Measurements from ENCODE around the gene FGD5.

DNA sequence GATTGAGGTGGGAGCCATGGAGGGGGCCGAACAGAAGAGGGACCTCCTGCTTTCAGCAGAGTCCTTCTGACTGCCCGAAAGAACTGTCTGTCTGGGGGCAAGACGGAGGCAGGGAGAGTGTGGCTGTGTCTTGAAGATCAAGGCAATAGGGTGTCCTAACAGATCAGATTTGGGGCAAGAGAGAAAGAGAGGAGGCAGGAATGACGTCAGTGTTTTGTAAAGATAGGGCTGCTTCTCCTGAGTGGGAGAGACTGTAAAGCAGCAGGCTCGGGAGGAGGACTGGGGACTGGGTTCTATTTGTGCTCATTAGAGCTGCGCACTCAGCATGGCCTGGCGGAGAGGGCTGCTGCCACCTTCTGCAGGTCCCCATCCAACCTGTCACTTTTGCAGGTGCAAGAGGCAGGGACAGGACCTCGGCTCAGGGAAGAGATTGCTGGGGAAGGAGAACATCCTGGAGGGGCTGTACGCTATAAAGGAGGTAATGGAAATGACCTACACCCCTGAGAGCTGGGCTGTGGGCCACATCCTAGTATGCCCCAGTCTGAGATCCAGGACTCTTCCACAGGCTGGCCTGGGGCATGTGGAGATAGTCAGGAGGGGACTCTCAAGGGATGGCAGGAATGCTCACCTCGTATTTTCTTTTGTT lies 29.0 kb upstream of the FGD5 start:
- TF ChIP-seq POLR2A (IDR thresholded peaks at IDR 0.05) (no peak), POLR2AphosphoS5 (IDR thresholded peaks at IDR 0.05) (no peak), EP300 (IDR thresholded peaks at IDR 0.05) (no peak)
- TF ChIP-seq, protein P1, sequence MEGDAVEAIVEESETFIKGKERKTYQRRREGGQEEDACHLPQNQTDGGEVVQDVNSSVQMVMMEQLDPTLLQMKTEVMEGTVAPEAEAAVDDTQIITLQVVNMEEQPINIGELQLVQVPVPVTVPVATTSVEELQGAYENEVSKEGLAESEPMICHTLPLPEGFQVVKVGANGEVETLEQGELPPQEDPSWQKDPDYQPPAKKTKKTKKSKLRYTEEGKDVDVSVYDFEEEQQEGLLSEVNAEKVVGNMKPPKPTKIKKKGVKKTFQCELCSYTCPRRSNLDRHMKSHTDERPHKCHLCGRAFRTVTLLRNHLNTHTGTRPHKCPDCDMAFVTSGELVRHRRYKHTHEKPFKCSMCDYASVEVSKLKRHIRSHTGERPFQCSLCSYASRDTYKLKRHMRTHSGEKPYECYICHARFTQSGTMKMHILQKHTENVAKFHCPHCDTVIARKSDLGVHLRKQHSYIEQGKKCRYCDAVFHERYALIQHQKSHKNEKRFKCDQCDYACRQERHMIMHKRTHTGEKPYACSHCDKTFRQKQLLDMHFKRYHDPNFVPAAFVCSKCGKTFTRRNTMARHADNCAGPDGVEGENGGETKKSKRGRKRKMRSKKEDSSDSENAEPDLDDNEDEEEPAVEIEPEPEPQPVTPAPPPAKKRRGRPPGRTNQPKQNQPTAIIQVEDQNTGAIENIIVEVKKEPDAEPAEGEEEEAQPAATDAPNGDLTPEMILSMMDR (IDR thresholded peaks at IDR 0.05), result no peak

Measured in stomach (tissue), 4 donors.